MM.1S (cell line): Measurements from ENCODE around the gene C10orf120.

Source experiments
- DNase-seq: peaks from one replicate; pipeline ENCODE4 v3.0.0-alpha.2; 2015
- H2AFZ ChIP-seq: fragments of 300-600 bp; sonication (generic); 2 replicates; pipeline ENCODE4 v1.6.0; 2016; ENCODE audit warnings: antibody characterized with exemption, low read length
- H3F3A ChIP-seq: fragments of 300-600 bp; sonication (generic); 2 replicates; pipeline ENCODE4 v1.6.1; 2016; ENCODE audit warnings: mild to moderate bottlenecking, antibody characterized with exemption, low read length, moderate library complexity, mixed read lengths; ENCODE audit not compliant: insufficient read depth
- H3K27ac ChIP-seq: fragments of 300-600 bp; sonication (generic); 2 replicates; pipeline ENCODE4 v1.5.1; 2016; ENCODE audit warnings: mild to moderate bottlenecking, low read length
- H3K27me3 ChIP-seq: fragments of 300-600 bp; sonication (generic); replicated peaks from 2 replicates; pipeline ENCODE4 v1.6.0; 2016; ENCODE audit warnings: low read length; ENCODE audit not compliant: insufficient read depth
- H3K36me3 ChIP-seq: fragments of 300-600 bp; sonication (generic); replicated peaks from 2 replicates; pipeline ENCODE4 v1.6.1; 2016; ENCODE audit warnings: mild to moderate bottlenecking, low read length, mixed read lengths; ENCODE audit not compliant: insufficient read depth
- H3K4me1 ChIP-seq: fragments of 300-600 bp; sonication (generic); 2 replicates; pipeline ENCODE4 v1.6.1; 2016; ENCODE audit warnings: low read length, mixed read lengths
- H3K4me2 ChIP-seq: fragments of 300-600 bp; sonication (generic); 2 replicates; pipeline ENCODE4 v1.6.0; 2016; ENCODE audit warnings: low read depth, low read length
- H3K4me3 ChIP-seq: fragments of 300-600 bp; sonication (generic); 2 replicates; pipeline ENCODE4 v1.5.1; 2016; ENCODE audit warnings: low read length, mixed read lengths
- H3K79me2 ChIP-seq: fragments of 300-600 bp; sonication (generic); 2 replicates; pipeline ENCODE4 v1.6.1; 2016; ENCODE audit warnings: mixed run types, low read length, mixed read lengths
- H3K9ac ChIP-seq: fragments of 300-600 bp; sonication (generic); 2 replicates; pipeline ENCODE4 v1.6.1; 2016; ENCODE audit warnings: low read length, mixed read lengths
- H3K9me2 ChIP-seq: fragments of 300-600 bp; sonication (generic); replicated peaks from 2 replicates; pipeline ENCODE4 v1.6.1; 2016; ENCODE audit warnings: mild to moderate bottlenecking, low read length, mixed read lengths; ENCODE audit not compliant: insufficient read depth
- H3K9me3 ChIP-seq: fragments of 300-600 bp; sonication (generic); replicated peaks from 2 replicates; pipeline ENCODE4 v1.6.1; 2016; ENCODE audit warnings: mild to moderate bottlenecking, low read length, mixed read lengths; ENCODE audit not compliant: insufficient read depth
- H4K20me1 ChIP-seq: fragments of 300-600 bp; sonication (generic); 2 replicates; pipeline ENCODE4 v1.6.1; 2016; ENCODE audit warnings: mild to moderate bottlenecking, low read length, moderate library complexity, mixed read lengths; ENCODE audit not compliant: insufficient read depth
- EZH2 ChIP-seq: fragments of 300-600 bp; sonication (generic); optimal IDR thresholded peaks from 2 replicates; pipeline ENCODE3; 2017; ENCODE audit warnings: low read depth, mild to moderate bottlenecking, antibody characterized with exemption, low read length, mixed read lengths
- EZH2phosphoT487 ChIP-seq: fragments of 300-600 bp; sonication (generic); IDR thresholded peaks from 2 replicates; pipeline ENCODE4 v1.6.1; 2018; ENCODE audit warnings: antibody characterized with exemption, low read length
- TF ChIP-seq, protein P1 (sequence below): fragments of 300-600 bp; sonication (generic); IDR thresholded peaks from 2 replicates; pipeline ENCODE4 v1.5.1; 2016; ENCODE audit warnings: antibody characterized with exemption, low read length, mixed read lengths

C10orf120 gene

DNA sequence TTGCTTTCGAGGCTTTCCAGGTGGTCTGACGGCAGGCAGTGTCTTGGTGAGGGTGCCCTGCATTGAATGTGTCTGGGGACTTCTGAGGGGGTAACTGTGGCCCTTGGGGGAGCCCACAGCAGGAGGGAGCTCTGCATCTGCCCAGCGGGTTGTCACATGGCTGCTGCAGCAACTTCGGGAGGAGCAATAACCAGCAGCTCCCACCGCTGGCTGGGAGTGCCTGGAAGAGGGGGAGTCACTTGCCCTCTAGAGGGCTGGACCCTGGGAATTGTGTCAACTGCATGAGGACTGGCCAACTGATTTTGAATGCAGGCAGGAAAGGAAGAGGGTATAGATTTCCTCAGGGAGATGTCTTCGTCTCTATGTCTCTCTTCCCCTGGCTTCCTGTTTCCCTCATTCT is 26.4 kb downstream of the C10orf120 start:
- no peak overlapping the region for H3K4me2 ChIP-seq
- H4K20me1 ChIP-seq: no peaks in the 10 kb centered on the region
- no peaks in the 10 kb centered on the region for H3K79me2 ChIP-seq
- no peaks in the 10 kb centered on the region for H3K4me1 ChIP-seq
- no peaks in the 10 kb centered on the region for H3F3A ChIP-seq
- no peaks in the 10 kb centered on the region for H3K9me3 ChIP-seq
- no peak overlapping the region for H3K9ac ChIP-seq
- H2AFZ ChIP-seq: no peak overlapping the region
- no peaks in the 10 kb centered on the region for H3K36me3 ChIP-seq
- no peak overlapping the region for H3K27ac ChIP-seq
- H3K9me2 ChIP-seq: no peaks in the 10 kb centered on the region
- no peak for DNase-seq
- no peak overlapping the region for H3K4me3 ChIP-seq
- TF ChIP-seq EZH2: no peak
- TF ChIP-seq EZH2phosphoT487: no peak
- TF ChIP-seq, protein P1, sequence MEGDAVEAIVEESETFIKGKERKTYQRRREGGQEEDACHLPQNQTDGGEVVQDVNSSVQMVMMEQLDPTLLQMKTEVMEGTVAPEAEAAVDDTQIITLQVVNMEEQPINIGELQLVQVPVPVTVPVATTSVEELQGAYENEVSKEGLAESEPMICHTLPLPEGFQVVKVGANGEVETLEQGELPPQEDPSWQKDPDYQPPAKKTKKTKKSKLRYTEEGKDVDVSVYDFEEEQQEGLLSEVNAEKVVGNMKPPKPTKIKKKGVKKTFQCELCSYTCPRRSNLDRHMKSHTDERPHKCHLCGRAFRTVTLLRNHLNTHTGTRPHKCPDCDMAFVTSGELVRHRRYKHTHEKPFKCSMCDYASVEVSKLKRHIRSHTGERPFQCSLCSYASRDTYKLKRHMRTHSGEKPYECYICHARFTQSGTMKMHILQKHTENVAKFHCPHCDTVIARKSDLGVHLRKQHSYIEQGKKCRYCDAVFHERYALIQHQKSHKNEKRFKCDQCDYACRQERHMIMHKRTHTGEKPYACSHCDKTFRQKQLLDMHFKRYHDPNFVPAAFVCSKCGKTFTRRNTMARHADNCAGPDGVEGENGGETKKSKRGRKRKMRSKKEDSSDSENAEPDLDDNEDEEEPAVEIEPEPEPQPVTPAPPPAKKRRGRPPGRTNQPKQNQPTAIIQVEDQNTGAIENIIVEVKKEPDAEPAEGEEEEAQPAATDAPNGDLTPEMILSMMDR: no peak
- H3K27me3 ChIP-seq: no peaks in the 10 kb centered on the region

DNA sequence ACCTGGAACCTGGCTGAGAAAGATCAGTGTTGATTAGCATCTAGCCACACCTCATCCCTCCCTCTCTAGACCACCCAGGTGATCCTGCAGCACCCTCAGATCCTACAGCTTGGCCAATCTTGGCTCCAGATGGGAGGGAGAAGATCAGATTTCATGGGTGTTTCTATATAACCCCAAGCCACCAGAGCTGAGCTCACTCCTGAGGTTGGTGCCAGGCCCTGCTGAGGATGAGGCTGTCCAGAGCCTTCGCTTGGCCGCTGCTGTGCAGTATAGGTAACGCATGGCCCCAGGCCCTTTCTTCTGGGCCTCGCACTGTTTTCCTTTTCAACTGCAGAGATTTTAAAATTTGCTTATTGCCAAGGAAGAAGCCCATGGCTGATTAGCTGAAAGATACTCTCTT is 27.0 kb downstream of the C10orf120 start:
- no peaks in the 10 kb centered on the region for H3K9me3 ChIP-seq
- no peak overlapping the region for H2AFZ ChIP-seq
- no peak overlapping the region for H3K4me2 ChIP-seq
- no peaks in the 10 kb centered on the region for H3K4me1 ChIP-seq
- no peaks in the 10 kb centered on the region for H3K79me2 ChIP-seq
- no peak overlapping the region for H3K9ac ChIP-seq
- H3K9me2 ChIP-seq: no peaks in the 10 kb centered on the region
- no peak for DNase-seq
- no peaks in the 10 kb centered on the region for H3K36me3 ChIP-seq
- TF ChIP-seq EZH2phosphoT487: no peak
- TF ChIP-seq, protein P1: no peak
- TF ChIP-seq EZH2: no peak
- H4K20me1 ChIP-seq: no peaks in the 10 kb centered on the region
- no peak overlapping the region for H3K4me3 ChIP-seq
- no peak overlapping the region for H3K27ac ChIP-seq
- H3K27me3 ChIP-seq: no peaks in the 10 kb centered on the region
- H3F3A ChIP-seq: no peaks in the 10 kb centered on the region

DNA sequence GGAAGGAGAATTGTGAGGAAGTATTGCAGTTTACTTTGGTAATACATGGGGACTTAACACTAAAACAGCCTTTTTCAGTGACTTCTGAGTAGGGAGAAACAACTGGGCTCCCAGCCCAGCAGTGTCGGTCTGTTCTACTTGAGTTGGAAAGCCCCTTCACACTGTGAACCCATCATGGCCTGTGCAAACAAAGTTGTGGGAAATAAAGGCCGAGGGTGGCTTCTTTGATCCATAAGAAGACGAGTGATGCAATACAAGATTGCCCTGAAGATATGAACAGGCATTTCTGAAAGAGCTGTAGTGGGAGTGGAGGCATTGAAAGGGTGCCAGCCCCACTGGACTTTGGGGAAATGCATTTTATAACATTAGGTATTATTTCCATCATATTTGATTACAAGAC is 28.3 kb downstream of the C10orf120 start:
- Histone ChIP-seq H3K9me3 (no peaks in the 10 kb centered on the region), H3K4me2 (no peak overlapping the region), H3K27ac (no peak overlapping the region), H4K20me1 (no peaks in the 10 kb centered on the region), H3K79me2 (no peaks in the 10 kb centered on the region), H3F3A (no peaks in the 10 kb centered on the region), H2AFZ (no peak overlapping the region), H3K9me2 (no peaks in the 10 kb centered on the region), H3K27me3 (no peaks in the 10 kb centered on the region), H3K4me3 (no peak overlapping the region), H3K36me3 (no peaks in the 10 kb centered on the region), H3K4me1 (no peaks in the 10 kb centered on the region), H3K9ac (no peak overlapping the region)
- no peak for DNase-seq
- TF ChIP-seq EZH2phosphoT487: no peak

DNA sequence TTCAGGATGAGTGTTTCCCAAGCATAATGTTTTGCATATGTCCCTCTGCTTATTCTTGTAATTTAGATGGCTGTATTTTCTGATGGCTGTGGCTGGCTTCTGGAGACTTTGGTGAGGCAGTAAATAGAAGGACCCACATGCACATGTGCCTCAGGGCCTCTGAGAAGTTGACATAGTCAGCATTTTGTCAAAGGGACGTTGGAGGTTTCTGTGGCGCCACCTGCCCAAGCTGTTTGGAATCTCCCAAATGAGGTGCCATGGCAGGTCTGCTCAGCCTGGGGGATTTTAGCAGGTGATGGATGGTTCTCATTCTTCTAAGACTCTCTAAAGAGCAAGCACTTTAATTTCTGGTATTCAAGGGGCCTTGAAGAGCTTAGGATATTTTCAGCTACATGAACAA is 29.8 kb downstream of the C10orf120 start:
- H2AFZ ChIP-seq: no peak overlapping the region
- no peaks in the 10 kb centered on the region for H4K20me1 ChIP-seq
- no peaks in the 10 kb centered on the region for H3K9me2 ChIP-seq
- H3K27me3 ChIP-seq: no peaks in the 10 kb centered on the region
- H3K9ac ChIP-seq: no peak overlapping the region
- H3K27ac ChIP-seq: no peak overlapping the region
- H3K4me3 ChIP-seq: no peak overlapping the region
- no peaks in the 10 kb centered on the region for H3F3A ChIP-seq
- no peak overlapping the region for H3K4me2 ChIP-seq
- H3K9me3 ChIP-seq: no peaks in the 10 kb centered on the region
- no peak for DNase-seq
- no peaks in the 10 kb centered on the region for H3K4me1 ChIP-seq
- H3K79me2 ChIP-seq: no peaks in the 10 kb centered on the region
- H3K36me3 ChIP-seq: no peaks in the 10 kb centered on the region
- TF ChIP-seq, protein P1: no peak
- TF ChIP-seq EZH2phosphoT487 (no peak), EZH2 (no peak)
